ENCODE measurements around the gene IFNA5. TPM values are rescaled to one million over a fixed set of nuclear protein-coding genes. Genes with fewer than 3 reads are reported as not detected.

IFNA5 gene
- total and polyA plus RNA-seq, 2 of the 8 experiments (the other 6 are each of a cell fraction or from before 2014, with no cell fraction given), result not detected

GRCh38 chr9:21295992-21296391 lies 9.1 kb downstream of the IFNA5 start:
- no peaks in the 10 kb centered on the region for H3K23me2 ChIP-seq (ENCODE audit: low read depth, low read length)
- no peak overlapping the region for H3K4ac ChIP-seq (replicated peaks; ENCODE audit: insufficient read length, low read depth, low read length)
- H4K91ac ChIP-seq (replicated peaks; ENCODE audit: insufficient read length, low read length), result no peak overlapping the region
- no peaks in the 10 kb centered on the region for H3K36me3 ChIP-seq (ENCODE audit: control insufficient read depth in 2 of 4, insufficient read depth in 4 of 4, low read length in 3 of 4)
- no peak overlapping the region for H3K4me2 ChIP-seq (ENCODE audit: insufficient read depth in 1 of 2, low read depth in 2 of 2, low read length in 2 of 2)
- DNase-seq (ENCODE audit: low read depth in 1 of 2, low spot score in 2 of 2), result no peak
- H2AK5ac ChIP-seq (ENCODE audit: low read depth, low read length), result no peak overlapping the region
- WGBS, 2 experiments (ENCODE audit: extremely low coverage in 1 of 2, insufficient coverage in 1 of 2, insufficient read length in 1 of 2, insufficient replicate concordance in 2 of 2, low coverage in 1 of 2, low lambda C conversion rate in 2 of 2, missing lambda C conversion rate in 1 of 2), result 83% methylated on average over 1 of the region's 1 CpG; no CpG with 5 or more reads in 1 of the 2 experiments
- ChIA-PET CTCF (ENCODE audit: partially characterized antibody) (interaction anchor here (0.7 to 1.3 kb wide), 5 partner anchors 22 to 493 kb away, joined by 3 to 4 read pairs (median 4); no protein-coding TSS in a partner anchor), POLR2A (ENCODE audit: partially characterized antibody) (no interaction called here)
- no peaks in the 10 kb centered on the region for H4K20me1 ChIP-seq (replicated peaks in 1 of 2; ENCODE audit: control insufficient read depth in 1 of 2, insufficient read depth in 2 of 2, low read length in 2 of 2)
- no peak overlapping the region for H4K8ac ChIP-seq (ENCODE audit: extremely low read depth, insufficient read depth, low read length)
- H4K5ac ChIP-seq (ENCODE audit: insufficient read length, low read depth, low read length), result no peak overlapping the region
- no peak overlapping the region for H2BK12ac ChIP-seq (ENCODE audit: low read depth, low read length)
- no peaks in the 10 kb centered on the region for H3K79me1 ChIP-seq (ENCODE audit: low read depth, low read length)
- H3K23ac ChIP-seq (ENCODE audit: insufficient read length), result no peak overlapping the region
- H3K14ac ChIP-seq (ENCODE audit: insufficient read length), result no peak overlapping the region
- H3K27ac ChIP-seq (ENCODE audit: low read depth, low read length), result no peak overlapping the region
- H2BK120ac ChIP-seq (replicated peaks; ENCODE audit: low read depth, low read length), result no peak overlapping the region
- no peak overlapping the region for H3K56ac ChIP-seq (replicated peaks; ENCODE audit: insufficient read length, low read depth, low read length)
- no peak overlapping the region for H2BK20ac ChIP-seq (ENCODE audit: low read length)
- H2BK5ac ChIP-seq (ENCODE audit: low read depth, low read length), result no peak overlapping the region
- H3K9ac ChIP-seq (replicated peaks in 1 of 4; ENCODE audit: extremely low read depth in 1 of 4, low read depth in 3 of 4, low read length in 3 of 4), result no peak overlapping the region
- H3K79me2 ChIP-seq (ENCODE audit: control insufficient read depth in 1 of 2, insufficient read depth in 2 of 2, low read length in 2 of 2), result no peaks in the 10 kb centered on the region
- no peak overlapping the region for H3K4me3 ChIP-seq (ENCODE audit: extremely low read depth in 1 of 4, insufficient read depth in 2 of 4, low read depth in 3 of 4, low read length in 4 of 4)
- H3K4me1 ChIP-seq (replicated peaks in 1 of 4; ENCODE audit: control insufficient read depth in 3 of 4, insufficient read depth in 4 of 4, low read length in 3 of 4), result no peaks in the 10 kb centered on the region
- FAIRE-seq, result no peak
- H3K18ac ChIP-seq (ENCODE audit: extremely low read depth, low read length), result no peak overlapping the region
- H2AFZ ChIP-seq (ENCODE audit: low read length), result no peak overlapping the region
- H3K9me3 ChIP-seq (ENCODE audit: insufficient read depth in 2 of 2, low read depth in 1 of 2, low read length in 1 of 2), result no peaks in the 10 kb centered on the region
- H2BK15ac ChIP-seq (ENCODE audit: low read length), result no peak overlapping the region
- H3K27me3 ChIP-seq (replicated peaks in 1 of 4; ENCODE audit: control insufficient read depth in 3 of 4, extremely low read depth in 1 of 4, insufficient read depth in 3 of 4, low read length in 3 of 4), result no peaks in the 10 kb centered on the region
- TF ChIP-seq CEBPB (IDR thresholded peaks at IDR 0.05; ENCODE audit: low read depth, low read length) (no peak), CHD1 (IDR thresholded peaks at IDR 0.05; ENCODE audit: low read depth, low read length) (no peak), RXRA (IDR thresholded peaks at IDR 0.05; ENCODE audit: insufficient read depth, low read depth, low read length) (no peak), BACH1 (IDR thresholded peaks at IDR 0.05; ENCODE audit: low read length) (no peak), EP300 (IDR thresholded peaks at IDR 0.05; ENCODE audit: borderline replicate concordance in 1 of 2, low read depth in 2 of 2, low read length in 2 of 2) (no peak), E2F6 (IDR thresholded peaks at IDR 0.05) (no peak), POLR2A (IDR thresholded peaks at IDR 0.05; ENCODE audit: control extremely low read depth in 1 of 2, low read depth in 2 of 2, low read length in 2 of 2) (no peak), SIN3A (conservative IDR thresholded peaks at IDR 0.05 in 1 of 2, IDR thresholded peaks at IDR 0.05 in 1 of 2; ENCODE audit: low read depth in 1 of 2, low read length in 2 of 2) (no peak), FOSL1 (IDR thresholded peaks at IDR 0.05; ENCODE audit: insufficient read depth, low read depth, low read length) (no peak), SP4 (IDR thresholded peaks at IDR 0.05; ENCODE audit: low read length) (no peak), KDM1A (IDR thresholded peaks at IDR 0.05; ENCODE audit: borderline replicate concordance, low read length) (no peak)
- TF ChIP-seq, protein P1, sequence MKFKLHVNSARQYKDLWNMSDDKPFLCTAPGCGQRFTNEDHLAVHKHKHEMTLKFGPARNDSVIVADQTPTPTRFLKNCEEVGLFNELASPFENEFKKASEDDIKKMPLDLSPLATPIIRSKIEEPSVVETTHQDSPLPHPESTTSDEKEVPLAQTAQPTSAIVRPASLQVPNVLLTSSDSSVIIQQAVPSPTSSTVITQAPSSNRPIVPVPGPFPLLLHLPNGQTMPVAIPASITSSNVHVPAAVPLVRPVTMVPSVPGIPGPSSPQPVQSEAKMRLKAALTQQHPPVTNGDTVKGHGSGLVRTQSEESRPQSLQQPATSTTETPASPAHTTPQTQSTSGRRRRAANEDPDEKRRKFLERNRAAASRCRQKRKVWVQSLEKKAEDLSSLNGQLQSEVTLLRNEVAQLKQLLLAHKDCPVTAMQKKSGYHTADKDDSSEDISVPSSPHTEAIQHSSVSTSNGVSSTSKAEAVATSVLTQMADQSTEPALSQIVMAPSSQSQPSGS (IDR thresholded peaks at IDR 0.05; ENCODE audit: low read length), result no peak
